Measurements from ENCODE around the gene OR2B2.
"Not testable (repeated sequence)": the region's sequence is repeated elsewhere in the genome, so short reads cannot be mapped to it uniquely, and the experiment has no call there.

The OR2B2 gene

DNA sequence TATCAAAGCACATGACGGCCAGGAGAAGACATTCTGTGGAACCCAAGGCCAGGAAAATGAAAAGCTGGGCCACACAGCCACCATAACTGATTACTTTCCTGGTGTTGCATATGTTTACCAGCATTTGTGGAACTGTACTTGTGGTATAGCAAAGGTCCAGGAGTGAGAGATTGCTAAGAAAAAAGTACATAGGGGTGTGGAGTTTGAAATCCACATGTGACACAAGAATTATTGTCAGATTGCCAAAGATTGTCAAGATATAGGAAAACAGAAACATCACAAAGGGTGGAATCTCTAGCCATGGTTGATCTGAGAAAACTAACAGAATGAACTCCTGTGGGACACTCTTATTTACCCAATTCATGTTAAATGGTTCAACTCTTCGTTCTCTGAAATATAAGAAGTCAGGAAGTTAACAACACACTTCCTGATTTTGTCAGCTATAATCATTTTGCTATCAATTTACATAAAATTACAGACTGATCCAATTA lies at the start of gene OR2B2:
OR2B2 (minus strand) TSS at position 441 of the 491 bp plus-strand sequence; CDS start at position 364, 77 bp downstream.
- no peak for DNase-seq (ENCODE audit: low read depth)

DNA sequence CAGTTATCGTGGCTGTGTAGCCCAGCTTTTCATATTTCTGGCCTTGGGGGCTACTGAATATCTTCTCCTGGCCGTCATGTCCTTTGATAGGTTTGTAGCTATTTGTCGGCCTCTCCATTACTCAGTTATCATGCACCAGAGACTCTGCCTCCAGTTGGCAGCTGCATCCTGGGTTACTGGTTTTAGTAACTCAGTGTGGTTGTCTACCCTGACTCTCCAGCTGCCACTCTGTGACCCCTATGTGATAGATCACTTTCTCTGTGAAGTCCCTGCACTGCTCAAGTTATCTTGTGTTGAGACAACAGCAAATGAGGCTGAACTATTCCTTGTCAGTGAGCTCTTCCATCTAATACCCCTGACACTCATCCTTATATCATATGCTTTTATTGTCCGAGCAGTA lies 45.3 kb upstream of the OR2B2 start:
- no peak for DNase-seq (ENCODE audit: low read depth)

DNA sequence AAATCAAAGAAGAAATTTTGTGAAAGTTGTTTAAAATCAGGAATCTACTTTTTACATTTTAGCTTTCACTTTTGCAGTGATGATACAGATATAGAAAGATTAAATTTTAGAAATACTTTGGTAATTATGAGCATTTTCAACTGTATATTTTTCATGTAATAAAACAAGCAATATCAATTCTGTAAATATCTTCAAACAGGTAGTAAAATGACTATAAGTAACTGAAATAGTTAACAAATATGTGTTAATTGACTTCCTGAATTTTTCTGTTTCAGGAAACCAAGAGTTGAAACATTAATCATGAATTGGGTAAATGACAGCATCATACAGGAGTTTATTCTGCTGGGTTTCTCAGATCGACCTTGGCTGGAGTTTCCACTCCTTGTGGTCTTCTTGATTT lies 44.7 kb upstream of the OR2B2 start, which contains the start of gene OR2B6:
OR2B6 (plus strand) TSS at position 301 of the 400 bp plus-strand sequence; CDS start at position 301, 0 bp downstream.
- no peak for DNase-seq (ENCODE audit: low read depth)

DNA sequence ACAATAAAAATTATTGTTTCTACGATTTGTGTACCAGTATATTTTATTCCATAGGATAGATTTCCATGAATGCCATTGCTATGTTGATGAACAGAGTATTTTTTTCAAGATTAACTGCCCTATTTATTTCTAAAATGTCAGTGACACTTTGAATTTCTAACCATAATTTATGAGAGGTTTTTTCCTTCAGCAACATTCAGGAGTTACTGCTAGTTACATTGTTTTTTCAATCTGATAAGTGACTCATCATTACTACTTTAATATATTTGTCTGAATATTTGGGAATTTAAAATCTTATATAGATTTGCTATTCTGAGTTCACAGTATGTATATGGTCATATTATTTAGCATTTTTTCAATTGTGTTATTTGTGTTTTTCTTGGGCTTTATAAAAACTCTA lies 38.8 kb upstream of the OR2B2 start:
- no peak for DNase-seq (ENCODE audit: low read depth)

DNA sequence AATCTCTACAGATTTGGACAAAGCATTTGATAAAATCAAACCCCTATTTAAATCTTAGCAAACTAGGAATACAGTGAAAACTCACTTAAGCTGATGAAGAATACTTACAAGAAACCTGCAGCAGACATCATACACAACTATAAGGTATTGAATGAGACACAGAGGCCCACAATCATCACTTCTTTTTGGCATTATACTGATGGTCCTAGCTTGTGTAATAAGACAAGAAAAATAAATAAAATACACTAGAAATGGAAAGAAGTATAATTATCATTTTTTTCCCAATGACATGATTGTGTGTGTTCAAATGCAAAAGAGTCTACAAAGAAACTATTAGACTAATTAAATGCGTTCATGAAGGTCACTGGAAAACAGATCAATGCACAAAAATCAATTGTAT lies 36.0 kb upstream of the OR2B2 start:
- no peak for DNase-seq (ENCODE audit: low read depth)

DNA sequence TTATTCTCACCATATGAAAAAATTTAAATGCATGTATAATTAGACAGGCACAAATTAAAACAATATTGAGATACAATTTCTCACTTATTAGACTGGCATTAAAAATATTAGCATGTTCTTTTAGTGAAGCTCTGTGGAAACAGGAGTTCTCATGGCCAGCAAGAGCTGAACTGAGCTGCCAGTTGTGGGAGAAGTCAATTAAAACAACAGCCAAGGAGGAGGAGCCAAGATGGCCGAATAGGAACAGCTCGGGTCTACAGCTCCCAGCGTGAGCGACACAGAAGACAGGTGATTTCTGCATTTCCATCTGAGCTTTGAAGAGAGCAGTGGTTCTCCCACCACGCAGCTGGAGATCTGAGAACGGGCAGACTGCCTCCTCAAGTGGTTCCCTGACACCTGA lies 30.9 kb upstream of the OR2B2 start:
- DNase-seq (ENCODE audit: low read depth): not testable (repeated sequence)

DNA sequence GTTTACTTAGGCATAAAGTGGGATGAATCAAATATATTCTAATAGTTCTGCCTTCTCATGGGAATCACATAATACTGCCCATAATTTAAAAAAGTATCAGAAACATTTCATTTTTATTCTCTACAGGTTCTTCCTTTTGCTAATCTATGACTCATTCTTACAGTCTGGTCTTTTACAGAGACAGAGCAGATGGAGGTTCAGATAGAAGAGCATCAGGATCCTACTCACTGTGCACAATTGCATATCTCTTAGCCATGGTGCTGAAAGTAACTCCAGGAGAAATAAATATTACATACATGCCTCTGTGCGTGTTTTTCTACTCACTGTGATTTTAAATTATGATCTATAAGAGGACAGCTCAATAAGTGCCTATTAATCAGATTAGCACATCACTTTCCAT lies 28.6 kb upstream of the OR2B2 start:
- peak; percentile 1 for DNase-seq (ENCODE audit: low read depth)

DNA sequence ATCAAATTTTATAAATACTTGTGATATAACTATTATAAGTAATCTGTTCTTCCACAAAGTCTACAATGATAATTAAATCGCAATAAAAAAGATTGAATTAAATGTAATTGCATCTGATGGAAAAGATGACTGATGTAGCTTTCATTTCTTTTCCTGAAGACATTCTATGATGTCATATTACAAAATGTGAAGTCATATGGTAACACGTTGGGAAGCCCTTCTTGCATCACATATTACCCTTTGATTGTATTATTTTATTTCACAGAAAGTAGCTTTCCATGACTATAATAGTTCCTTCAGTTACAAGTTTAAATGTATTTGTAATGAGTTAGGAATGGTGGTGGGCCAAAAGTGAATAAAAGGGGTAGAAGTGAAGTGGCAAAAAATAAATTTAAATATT lies 19.0 kb upstream of the OR2B2 start:
- no peak for DNase-seq (ENCODE audit: low read depth)

DNA sequence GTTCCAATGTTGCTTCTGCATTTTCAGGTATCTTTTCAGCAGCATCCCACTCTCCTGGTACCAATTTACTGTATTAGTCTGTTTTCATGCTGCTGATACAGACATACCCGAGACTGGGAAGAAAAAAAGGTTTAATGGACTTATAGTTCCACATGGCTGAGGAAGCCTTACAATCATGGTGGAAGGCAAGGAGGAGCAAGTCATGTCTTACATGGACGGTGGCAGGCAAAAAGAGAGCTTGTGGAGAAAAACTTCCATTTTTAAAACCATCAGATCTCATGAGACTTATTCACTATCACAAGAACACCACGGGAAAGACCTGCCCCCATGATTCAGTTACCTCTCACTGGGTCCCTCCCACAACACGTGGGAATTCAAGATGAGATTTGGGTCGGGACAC lies 17.7 kb upstream of the OR2B2 start:
- not testable (repeated sequence) for DNase-seq (ENCODE audit: low read depth)

DNA sequence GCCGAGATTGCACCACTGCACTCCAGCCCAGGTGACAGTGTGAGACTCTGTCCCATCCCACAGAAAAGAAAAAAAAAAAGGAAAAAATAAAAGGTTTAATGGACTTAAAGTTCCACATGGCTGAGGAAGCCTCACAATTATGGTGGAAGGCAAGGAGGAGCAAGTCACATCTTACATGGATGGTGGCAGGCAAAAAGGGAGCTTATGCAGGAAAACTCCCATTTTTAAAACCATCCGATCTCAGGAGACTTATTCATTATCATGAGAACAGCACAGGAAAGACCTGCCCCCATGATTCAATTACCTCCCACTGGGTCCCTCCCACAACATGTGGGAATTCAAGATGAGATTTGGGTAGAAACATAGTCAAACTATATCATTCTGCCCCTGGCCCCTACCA lies 15.8 kb upstream of the OR2B2 start:
- not testable (repeated sequence) for DNase-seq (ENCODE audit: low read depth)

DNA sequence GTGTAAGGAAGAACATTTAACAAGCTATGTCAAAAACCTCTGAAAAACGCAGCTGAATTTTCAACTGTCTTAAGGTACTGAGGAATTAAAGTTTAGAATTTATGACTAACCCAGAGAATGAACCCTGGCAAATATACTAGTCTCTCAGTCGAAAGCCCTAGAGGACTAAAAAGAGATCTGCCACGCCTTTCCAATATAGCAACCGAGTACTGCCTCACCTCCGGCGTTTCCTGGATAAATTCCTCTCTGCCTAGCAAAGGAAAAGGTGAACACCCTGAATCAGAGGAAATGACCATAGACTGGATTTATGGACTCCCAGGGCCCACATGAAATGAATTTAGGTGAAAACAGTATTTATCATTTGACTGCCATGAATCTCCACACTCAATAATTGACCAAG lies 12.0 kb upstream of the OR2B2 start:
- no peak for DNase-seq (ENCODE audit: low read depth)

DNA sequence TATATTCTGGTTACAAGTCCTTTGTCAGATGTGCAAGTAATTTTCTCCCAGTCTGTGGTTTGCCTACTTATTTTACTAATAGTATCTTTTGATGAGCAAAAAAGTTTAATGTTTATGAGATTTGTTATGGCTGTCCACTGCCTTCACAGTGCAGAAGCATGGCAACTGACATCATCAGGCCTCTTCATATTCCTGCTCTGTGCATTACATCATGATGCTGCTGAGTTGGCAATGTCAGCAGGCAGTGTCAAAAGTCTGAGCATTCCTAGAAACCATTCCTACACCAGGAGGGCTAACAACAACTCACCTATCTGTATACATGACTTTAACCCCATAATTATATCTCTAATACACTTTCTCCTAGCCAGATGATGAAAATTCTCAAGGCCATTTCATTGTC lies 10.8 kb upstream of the OR2B2 start:
- no peak for DNase-seq (ENCODE audit: low read depth)

DNA sequence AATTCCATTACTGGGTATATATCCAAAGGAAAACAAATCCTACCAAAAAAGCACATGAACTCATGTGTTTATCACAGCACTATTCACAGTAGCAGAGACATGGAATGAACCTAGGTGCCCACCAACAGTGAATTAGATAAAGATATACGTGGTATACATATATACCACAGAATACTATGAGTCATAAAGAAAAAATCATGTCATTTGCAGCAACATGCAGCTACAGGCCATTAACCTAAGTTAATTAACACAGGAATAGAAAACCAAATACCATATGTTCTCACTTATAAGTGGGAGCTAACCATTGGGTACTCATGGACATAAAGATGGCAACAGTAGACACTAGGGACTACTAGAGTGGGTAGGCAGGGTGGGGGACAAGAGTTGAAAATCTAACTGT lies 4.2 kb downstream of the OR2B2 start:
- no peak for DNase-seq (ENCODE audit: low read depth)

DNA sequence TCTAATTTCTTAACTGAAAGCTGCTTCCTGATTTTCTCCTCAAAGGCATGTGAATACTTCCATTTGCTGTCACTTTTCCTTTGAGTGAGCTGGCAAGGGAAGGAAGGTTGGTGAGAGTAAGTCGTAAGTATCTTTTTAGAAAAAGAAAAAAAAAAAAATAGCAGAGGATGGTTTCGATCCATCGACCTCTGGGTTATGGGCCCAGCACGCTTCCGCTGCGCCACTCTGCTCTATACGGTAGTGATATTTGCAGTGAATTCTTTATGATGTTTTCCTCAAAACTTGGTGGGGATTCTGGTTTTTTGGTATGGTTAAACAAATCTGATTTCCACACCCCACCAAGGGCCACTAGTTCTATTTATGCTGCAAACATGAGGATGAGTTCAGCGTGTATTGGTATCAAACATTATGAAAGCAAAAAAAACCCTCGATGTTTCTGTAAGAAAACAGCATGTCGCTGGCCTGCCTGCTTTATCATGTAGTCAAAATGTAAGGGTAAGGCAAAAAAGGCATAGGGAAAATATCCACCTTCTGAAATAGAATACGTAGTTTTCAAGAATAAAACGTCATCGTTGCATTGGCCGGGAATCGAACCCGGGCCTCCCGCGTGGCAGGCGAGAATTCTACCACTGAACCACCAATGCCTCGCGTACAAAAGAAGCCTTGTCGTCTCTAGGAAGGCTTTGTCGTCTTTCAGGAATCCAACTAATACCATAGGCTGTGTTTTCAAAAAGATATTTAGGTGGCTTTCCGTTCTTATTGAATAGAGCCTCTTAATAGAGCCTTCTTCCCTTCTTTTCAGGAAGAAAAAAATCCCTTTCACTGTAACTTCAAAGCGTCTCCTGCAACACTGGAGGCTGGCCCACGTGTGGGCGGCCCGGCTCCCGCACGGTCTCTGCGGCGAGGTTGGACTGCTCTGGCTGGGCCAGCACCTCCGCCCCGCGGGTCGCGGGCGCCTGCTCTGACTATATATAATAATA lies 9.6 kb downstream of the OR2B2 start:
- DNase-seq (ENCODE audit: low read depth): peak; percentile 84

DNA sequence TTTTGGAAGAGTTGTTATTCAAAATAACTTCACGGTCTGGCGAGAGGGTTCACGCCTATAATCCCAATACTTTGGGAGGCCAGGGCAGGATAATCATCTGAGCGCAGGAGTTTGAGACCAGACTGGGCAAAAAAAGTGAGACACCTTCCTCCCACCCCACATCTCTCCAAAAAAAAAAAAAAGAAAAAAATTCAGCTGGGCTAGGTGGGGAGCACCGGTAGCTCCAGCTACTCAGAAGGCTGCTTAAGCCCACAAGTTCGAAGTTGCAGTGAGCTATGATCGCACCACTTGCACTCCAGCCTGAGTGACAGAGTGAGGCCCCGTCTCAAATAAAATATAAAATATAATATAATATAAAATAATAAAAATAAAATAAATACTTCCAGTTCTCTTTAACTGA lies 10.4 kb downstream of the OR2B2 start:
- no peak for DNase-seq (ENCODE audit: low read depth)

DNA sequence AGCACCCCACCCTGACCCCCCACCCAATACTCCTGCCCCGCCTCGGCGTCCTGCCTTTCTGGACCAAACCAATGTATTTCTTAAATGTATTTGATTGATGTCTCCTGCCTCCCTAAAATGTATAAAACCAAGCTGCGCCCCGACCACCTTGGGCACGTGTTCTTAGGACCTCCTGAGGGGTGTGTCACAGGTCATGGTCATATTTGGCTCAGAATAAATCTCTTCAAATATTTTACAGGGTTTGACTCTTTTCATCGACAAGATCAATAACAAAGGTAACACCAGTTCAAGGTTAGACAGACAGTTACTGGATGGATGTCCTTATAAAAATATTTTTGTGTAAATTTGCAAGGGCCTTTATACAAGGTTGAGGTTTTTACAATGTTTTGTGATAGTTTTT lies 12.0 kb downstream of the OR2B2 start:
- not testable (repeated sequence) for DNase-seq (ENCODE audit: low read depth)

DNA sequence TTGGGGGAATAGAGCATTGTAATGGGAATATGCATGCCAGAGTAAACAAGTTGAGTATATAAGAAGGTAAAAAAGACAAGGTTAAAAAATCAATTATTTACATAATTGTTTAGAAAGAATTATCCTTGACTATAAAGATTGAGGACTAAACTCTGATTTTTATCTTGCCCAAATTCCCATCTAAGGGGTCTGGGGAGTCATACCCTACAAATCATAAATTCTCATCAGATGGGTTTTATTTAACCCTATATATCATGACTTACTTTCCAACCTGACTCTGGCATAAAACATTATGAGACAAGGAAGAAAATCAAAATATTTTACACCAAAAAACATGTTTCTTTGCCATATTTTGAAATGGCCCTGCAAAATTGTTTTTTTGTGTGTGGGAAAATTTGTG lies 12.7 kb downstream of the OR2B2 start:
- no peak for DNase-seq (ENCODE audit: low read depth)

DNA sequence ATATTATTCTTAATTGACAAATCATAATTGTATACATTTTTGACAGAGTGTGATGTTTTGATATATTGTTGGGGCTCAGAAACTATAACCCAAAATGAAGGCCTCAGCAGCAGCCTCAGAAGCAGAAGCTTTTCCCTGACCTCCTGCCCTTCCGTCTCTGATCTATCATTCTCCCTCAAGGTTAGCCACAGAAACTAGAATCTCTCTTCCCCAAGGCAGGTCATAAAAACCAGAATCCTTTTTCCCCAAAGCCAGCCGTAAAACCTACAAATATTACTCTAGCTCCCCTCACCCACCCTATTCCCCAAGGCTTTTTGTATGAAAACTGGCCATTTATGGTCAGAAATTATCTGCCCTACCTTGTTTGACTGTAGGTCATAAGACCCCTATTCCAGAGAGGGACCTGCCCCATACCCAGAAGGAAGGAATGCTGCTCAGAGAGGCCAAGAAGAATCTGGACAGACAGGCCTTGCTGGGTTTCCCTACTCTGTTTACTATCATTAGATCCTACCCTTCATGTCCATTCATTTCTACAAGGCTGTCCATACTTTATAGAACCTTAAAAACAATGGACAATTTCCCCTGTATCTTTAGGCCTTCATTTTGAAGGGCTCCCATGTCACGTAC lies 14.5 kb downstream of the OR2B2 start:
- DNase-seq (ENCODE audit: low read depth): no peak

DNA sequence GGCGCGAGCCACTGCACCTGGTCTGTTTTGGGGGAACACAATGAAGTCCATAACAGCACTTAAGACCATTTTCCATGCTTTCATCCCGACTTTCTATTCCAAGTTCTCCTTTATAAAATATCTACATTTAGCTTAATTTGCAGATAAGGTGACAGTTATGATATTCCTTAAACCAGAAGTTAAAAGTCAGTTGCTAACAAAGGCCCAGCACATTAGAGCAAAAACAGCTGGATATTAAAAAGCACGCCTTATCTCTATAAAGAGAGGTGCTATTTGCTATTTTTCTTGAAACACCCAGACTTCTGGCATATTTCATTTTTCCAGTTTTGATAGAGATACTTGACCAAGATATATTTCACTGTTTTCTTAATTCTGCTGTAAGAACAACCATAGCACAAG lies 15.8 kb downstream of the OR2B2 start:
- no peak for DNase-seq (ENCODE audit: low read depth)

DNA sequence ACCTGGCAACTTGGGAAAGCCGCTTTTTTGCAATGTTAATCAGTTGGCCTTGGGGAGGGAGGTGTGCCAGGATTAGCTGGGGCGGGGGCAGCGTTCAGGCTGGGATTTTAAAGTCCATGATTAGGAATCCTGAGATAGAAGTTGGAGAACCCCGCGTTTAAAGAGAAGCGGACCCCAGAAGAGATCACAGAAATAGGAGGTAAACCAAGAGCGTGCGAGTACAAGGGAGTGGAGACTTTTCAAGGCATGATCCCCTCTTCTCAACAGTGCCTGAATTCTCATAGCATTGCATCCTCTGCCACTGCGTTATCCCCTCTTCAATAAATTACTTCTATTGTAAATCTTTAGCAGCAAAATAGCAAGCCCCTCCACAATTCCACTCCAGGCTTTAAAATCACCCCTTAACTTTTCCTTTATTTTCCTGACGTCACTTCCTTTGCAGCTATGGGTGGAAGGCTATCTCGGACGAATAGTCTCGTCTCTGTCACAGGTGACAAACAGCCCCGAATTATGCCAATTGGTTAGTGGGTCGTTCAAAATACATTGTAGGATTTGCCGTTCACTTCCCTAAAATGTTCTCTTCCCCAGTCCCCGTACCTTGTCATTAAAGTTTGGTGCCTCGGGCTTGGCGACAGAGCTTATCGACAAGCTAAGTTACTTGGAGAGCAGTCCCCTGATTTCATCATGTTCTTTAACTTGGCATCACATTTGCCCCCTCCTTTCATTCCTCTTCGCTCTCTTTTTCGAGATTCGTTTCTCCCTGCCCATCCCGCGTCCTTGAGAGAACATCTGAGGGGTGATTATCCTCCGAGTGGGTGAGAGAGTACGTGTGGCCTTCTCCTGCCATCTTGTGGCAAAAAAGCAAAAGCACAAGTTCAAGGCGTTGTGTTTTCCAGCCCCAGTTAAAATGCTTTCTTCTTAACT lies 17.1 kb downstream of the OR2B2 start:
- DNase-seq (ENCODE audit: low read depth): peak; percentile 85

DNA sequence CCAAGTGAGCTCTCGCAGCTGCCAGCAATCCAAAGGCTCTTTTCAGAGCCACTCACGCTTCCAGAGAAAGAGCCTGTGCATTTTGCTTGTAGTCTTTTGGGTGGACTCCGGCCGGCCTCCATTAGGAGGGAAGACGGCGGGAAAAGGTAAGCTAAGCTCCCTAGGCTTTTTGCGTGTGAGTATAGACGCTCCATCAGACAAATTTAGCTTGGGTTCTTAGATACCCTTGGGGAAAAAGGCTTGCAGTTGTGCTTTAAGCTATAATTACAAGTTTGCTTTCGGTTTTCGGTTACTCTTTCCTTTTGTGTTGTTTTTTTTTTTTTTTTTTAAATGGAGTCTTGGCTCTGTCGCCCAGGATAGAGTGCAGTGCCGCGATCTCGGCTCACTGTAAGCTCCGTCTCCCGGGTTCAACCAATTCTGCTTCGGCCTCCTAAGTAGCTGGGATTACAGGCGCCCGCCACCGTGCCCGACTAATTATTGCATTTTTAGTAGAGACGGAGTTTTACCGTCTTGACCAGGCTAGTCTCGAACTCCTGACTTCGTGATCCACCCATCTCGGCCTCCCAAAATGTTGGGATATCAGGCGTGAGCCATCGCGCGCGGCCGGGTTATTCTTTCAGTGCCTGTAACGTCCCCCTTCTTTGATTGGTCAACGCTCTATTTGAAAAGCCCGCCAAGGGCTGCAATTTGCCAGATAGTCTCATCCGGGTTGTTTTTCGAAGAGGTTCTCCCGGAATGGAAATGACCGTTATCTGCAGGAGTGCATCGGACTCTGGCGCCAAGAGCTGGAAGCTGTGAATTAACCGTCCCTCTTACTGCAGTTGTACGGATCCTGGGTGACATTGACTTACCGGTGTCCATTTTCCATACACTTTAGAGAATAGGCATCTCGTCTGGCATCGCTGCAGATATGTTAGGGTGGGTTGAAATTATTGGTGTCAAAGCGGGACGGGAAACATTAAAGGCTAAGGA lies 18.1 kb downstream of the OR2B2 start:
- DNase-seq (ENCODE audit: low read depth): peak; percentile 98

Data from EH (cell line).